HEK293 (cell line): ENCODE data around the gene UFD1.

Source experiments
- CTCF ChIA-PET: fragments of 350-600 bp; formaldehyde crosslinking; extraction: SDS; loops from one replicate; lab custom pipeline; 2021; ENCODE audit warnings: antibody characterized with exemption; lab: Yijun Ruan, JAX
- POLR2A ChIA-PET: fragments of 300-600 bp; formaldehyde crosslinking; extraction: SDS; loops from one replicate; lab custom pipeline; 2020; ENCODE audit warnings: antibody characterized with exemption, inconsistent platforms; lab: Yijun Ruan, JAX
- H3K27ac ChIP-seq: fragments of 200-500 bp; sonication (Bioruptor generic); 2 replicates; pipeline ENCODE4 v1.5.1; 2014; ENCODE audit warnings: low read depth, low read length, control low read depth, inconsistent platforms; ENCODE audit errors: extremely low read depth
- H3K36me3 ChIP-seq, 2 experiments: fragments of 200-500 bp in 1 of 2; sonication (Bioruptor generic) in 1 of 2; 1 replicate in 1 of 2; 2 replicates in 1 of 2; pipeline ENCODE4 v1.5.1; 2014 to 2017; ENCODE audit warnings: inconsistent platforms in 2 of 2, low read length in 2 of 2; ENCODE audit not compliant: control insufficient read depth in 2 of 2, insufficient read depth in 1 of 2
- H3K4me1 ChIP-seq: fragments of 200-500 bp; sonication (Bioruptor generic); 2 replicates; pipeline ENCODE4 v1.5.1; 2014; ENCODE audit warnings: mild to moderate bottlenecking, low read length, inconsistent platforms; ENCODE audit not compliant: control insufficient read depth, insufficient read depth
- H3K4me3 ChIP-seq: 2 replicates; pipeline ENCODE4 v1.5.1; 2011; ENCODE audit warnings: low read depth, mild to moderate bottlenecking, control low read depth, low read length, moderate library complexity
- H3K9me3 ChIP-seq: fragments of 200-500 bp; sonication (Bioruptor generic); 2 replicates; pipeline ENCODE4 v1.5.1; 2014; ENCODE audit warnings: low read depth, low read length, inconsistent platforms; ENCODE audit not compliant: control insufficient read depth, insufficient read depth
- BCL11B ChIP-seq: fragments of 450-650 bp; formaldehyde crosslinking; IDR thresholded peaks from 2 replicates; pipeline ENCODE4 v1.5.1; 2016; ENCODE audit warnings: low read depth, missing biosample characterization, missing genetic modification characterization
- HOXA7 ChIP-seq: sonication (generic); formaldehyde crosslinking; IDR thresholded peaks from 2 replicates; pipeline ENCODE4 v1.8.1; 2022; ENCODE audit warnings: missing genetic modification reagents, borderline replicate concordance
- IKZF3 ChIP-seq: fragments of 450-650 bp; IDR thresholded peaks from 2 replicates; pipeline ENCODE4 v1.5.0; 2018; ENCODE audit warnings: missing biosample characterization, mild to moderate bottlenecking, missing genetic modification characterization, moderate library complexity
- KLF10 ChIP-seq: fragments of 450-650 bp; IDR thresholded peaks from 2 replicates; pipeline ENCODE4 v1.5.1; 2018; ENCODE audit warnings: missing biosample characterization, mild to moderate bottlenecking, missing genetic modification characterization
- PATZ1 ChIP-seq: fragments of 450-650 bp; formaldehyde crosslinking; IDR thresholded peaks from 2 replicates; pipeline ENCODE4 v1.5.1; 2016; ENCODE audit warnings: missing biosample characterization, missing genetic modification characterization
- PRDM1 ChIP-seq: fragments of 450-650 bp; formaldehyde crosslinking; IDR thresholded peaks from 2 replicates; pipeline ENCODE4; 2016; ENCODE audit warnings: missing biosample characterization, missing genetic modification characterization
- SP2 ChIP-seq: fragments of 450-650 bp; formaldehyde crosslinking; IDR thresholded peaks from 2 replicates; pipeline ENCODE4 v1.5.1; 2016; ENCODE audit warnings: missing biosample characterization, missing genetic modification characterization
- ZFP41 ChIP-seq: fragments of 450-650 bp; formaldehyde crosslinking; IDR thresholded peaks from 2 replicates; pipeline ENCODE4 v1.5.1; 2016; ENCODE audit warnings: missing biosample characterization, missing genetic modification characterization, borderline replicate concordance
- ZNF223 ChIP-seq: fragments of 450-650 bp; formaldehyde crosslinking; IDR thresholded peaks from 2 replicates; pipeline ENCODE4 v1.5.1; 2016; ENCODE audit warnings: missing biosample characterization, missing genetic modification characterization
- ZNF24 ChIP-seq: fragments of 450-650 bp; formaldehyde crosslinking; IDR thresholded peaks from 2 replicates; pipeline ENCODE4 v1.5.1; 2016; ENCODE audit warnings: missing biosample characterization, missing genetic modification characterization
- ZNF280D ChIP-seq: fragments of 450-650 bp; formaldehyde crosslinking; IDR thresholded peaks from 2 replicates; pipeline ENCODE4 v1.5.1; 2016; ENCODE audit warnings: missing biosample characterization, missing genetic modification characterization
- ZNF335 ChIP-seq: fragments of 450-650 bp; formaldehyde crosslinking; conservative IDR thresholded peaks from 2 replicates; pipeline ENCODE4 v1.5.1; 2016; ENCODE audit warnings: missing biosample characterization, missing genetic modification characterization
- ZNF341 ChIP-seq: fragments of 450-650 bp; formaldehyde crosslinking; IDR thresholded peaks from 2 replicates; pipeline ENCODE4; 2016; ENCODE audit warnings: low read depth, missing biosample characterization, missing genetic modification characterization
- ZNF350 ChIP-seq: fragments of 450-650 bp; formaldehyde crosslinking; IDR thresholded peaks from 2 replicates; pipeline ENCODE4 v1.5.0; 2017; ENCODE audit warnings: missing biosample characterization, mild to moderate bottlenecking, missing genetic modification characterization
- ZNF473 ChIP-seq: fragments of 450-650 bp; formaldehyde crosslinking; IDR thresholded peaks from 2 replicates; pipeline ENCODE4 v1.5.1; 2017; ENCODE audit warnings: missing biosample characterization, missing genetic modification characterization
- ZNF514 ChIP-seq: fragments of 450-650 bp; formaldehyde crosslinking; IDR thresholded peaks from 2 replicates; pipeline ENCODE4 v1.5.1; 2016; ENCODE audit warnings: missing biosample characterization, missing genetic modification characterization
- ZNF544 ChIP-seq: fragments of 450-650 bp; formaldehyde crosslinking; IDR thresholded peaks from 2 replicates; pipeline ENCODE4 v1.5.0; 2017; ENCODE audit warnings: missing biosample characterization, missing genetic modification characterization
- ZNF560 ChIP-seq: fragments of 450-650 bp; formaldehyde crosslinking; IDR thresholded peaks from 2 replicates; pipeline ENCODE4 v1.5.1; 2017; ENCODE audit warnings: missing biosample characterization, missing genetic modification characterization, borderline replicate concordance
- ZNF600 ChIP-seq: fragments of 450-650 bp; formaldehyde crosslinking; IDR thresholded peaks from 2 replicates; pipeline ENCODE4 v1.5.1; 2016; ENCODE audit warnings: missing biosample characterization, missing genetic modification characterization
- ZNF660 ChIP-seq: fragments of 450-650 bp; IDR thresholded peaks from 2 replicates; pipeline ENCODE4 v1.5.1; 2018; ENCODE audit warnings: missing biosample characterization, mild to moderate bottlenecking, missing genetic modification characterization
- ZNF704 ChIP-seq: fragments of 450-650 bp; formaldehyde crosslinking; IDR thresholded peaks from 2 replicates; pipeline ENCODE4 v1.5.1; 2016; ENCODE audit warnings: missing biosample characterization, missing genetic modification characterization
- ZNF76 ChIP-seq: fragments of 450-650 bp; formaldehyde crosslinking; IDR thresholded peaks from 2 replicates; pipeline ENCODE4; 2016; ENCODE audit warnings: low read depth, missing biosample characterization, missing genetic modification characterization, borderline replicate concordance
- ZNF777 ChIP-seq: fragments of 450-650 bp; formaldehyde crosslinking; IDR thresholded peaks from 2 replicates; pipeline ENCODE4 v1.5.1; 2017; ENCODE audit warnings: missing biosample characterization, missing genetic modification characterization, borderline replicate concordance
- ZNF785 ChIP-seq: fragments of 450-650 bp; formaldehyde crosslinking; IDR thresholded peaks from 2 replicates; pipeline ENCODE4 v1.5.1; 2016; ENCODE audit warnings: missing biosample characterization, missing genetic modification characterization

Gene UFD1

GRCh38 chr22:19430890-19431541, 48.0 kb downstream of the UFD1 start (continued):
- TF ChIP-seq IKZF3, result 0 out of 2 replicates have a peak, but pooled peaks have one; percentile 0
- no peak for TF ChIP-seq ZNF704 (tag by site-specific recombination)
- TF ChIP-seq ZNF341 (tag by site-specific recombination), result 0 out of 2 replicates have a peak, but pooled peaks have one; percentile 1
- no peak for TF ChIP-seq ZNF560 (tag by site-specific recombination)
- TF ChIP-seq PATZ1 (tag by site-specific recombination), result peak; percentile 69
- TF ChIP-seq ZNF335 (tag by site-specific recombination), result peak; percentile 42
- no peak for TF ChIP-seq ZNF350 (tag by site-specific recombination)
- TF ChIP-seq ZNF785 (tag by site-specific recombination), result no peak
- no peak for TF ChIP-seq SP2 (tag by site-specific recombination)
- 0 out of 2 replicates have a peak, but pooled peaks have one; percentile 26 for TF ChIP-seq BCL11B (tag by site-specific recombination)

GRCh38 chr22:19429950-19430889, 48.8 kb downstream of the UFD1 start:
- Histone ChIP-seq H3K27ac (peak overlapping the region; percentile 59), H3K36me3 (peaks cover 0 to 39% of the 10 kb centered on the region in 2 experiments; a peak in 2 of 3 replicates), H3K9me3 (no peaks in the 10 kb centered on the region), H3K4me1 (no peaks in the 10 kb centered on the region; the same call in 1 of the 2 replicates), H3K4me3 (peak overlapping the region; percentile 90)
- POLR2A ChIA-PET, result interaction anchor here (1.7 to 3.7 kb wide), 4 partner anchors 16 to 252 kb away, joined by 4 to 22 read pairs (median 14); partner anchors contain the start of genes C22orf39, CDC45, SLC25A1 and UFD1
- CTCF ChIA-PET, result interaction anchor here (1.3 kb wide), 1 partner anchor 285 kb away, joined by 3 read pairs; the partner anchor contains the start of gene ESS2
- TF ChIP-seq ZFP41, result no peak
- no peak for TF ChIP-seq KLF10
- no peak for TF ChIP-seq HOXA7 (CRISPR knock-in tag)
- peak; percentile 96 for TF ChIP-seq ZNF660 (tag by site-specific recombination)
- no peak for TF ChIP-seq ZNF514 (tag by site-specific recombination)
- TF ChIP-seq ZNF350 (tag by site-specific recombination), result no peak
- no peak for TF ChIP-seq ZNF76 (tag by site-specific recombination)
- TF ChIP-seq ZNF223, result no peak
- no peak for TF ChIP-seq PRDM1 (tag by site-specific recombination)
- peak; percentile 61; the same call in 1 of the 2 replicates for TF ChIP-seq ZNF600 (tag by site-specific recombination)
- TF ChIP-seq ZNF544, result no peak
- no peak for TF ChIP-seq ZNF777 (tag by site-specific recombination)
- TF ChIP-seq ZNF24, result 0 out of 2 replicates have a peak, but pooled peaks have one; percentile 19
- no peak for TF ChIP-seq ZNF473 (tag by site-specific recombination)
- no peak for TF ChIP-seq ZNF280D
